Mesenteric fat pad (tissue), 1 donor: Measurements from ENCODE around the gene ZBTB43. TPM values are rescaled to one million over a fixed set of nuclear protein-coding genes. Genes with fewer than 3 reads are reported as not detected.
A peak's percentile ranks its signal among the peaks of the same experiment; 100 is the strongest.

Source experiments
- DNase-seq: peaks from one replicate; pipeline ENCODE4 v3.0.0-alpha.2; 2020; ENCODE audit warnings: low spot score
- long read RNA-seq: library from polyadenylated mRNA; unstranded; transcript quantifications from one replicate; pipeline ENCODE4 v2.0.0, GENCODE V29; 2020
- total RNA-seq: library from RNA; stranded (reverse); fragmentation: NEBNext Ultra II Directional; extraction: Animal tissue kit (Norgen Biotek cat#: 25700); gene quantifications from one replicate; pipeline ENCODE4 v1.2.1, GENCODE V29; 2021
- donor health status: DM: yes; HTN: yes; CAD: no.

Gene ZBTB43, protein sequence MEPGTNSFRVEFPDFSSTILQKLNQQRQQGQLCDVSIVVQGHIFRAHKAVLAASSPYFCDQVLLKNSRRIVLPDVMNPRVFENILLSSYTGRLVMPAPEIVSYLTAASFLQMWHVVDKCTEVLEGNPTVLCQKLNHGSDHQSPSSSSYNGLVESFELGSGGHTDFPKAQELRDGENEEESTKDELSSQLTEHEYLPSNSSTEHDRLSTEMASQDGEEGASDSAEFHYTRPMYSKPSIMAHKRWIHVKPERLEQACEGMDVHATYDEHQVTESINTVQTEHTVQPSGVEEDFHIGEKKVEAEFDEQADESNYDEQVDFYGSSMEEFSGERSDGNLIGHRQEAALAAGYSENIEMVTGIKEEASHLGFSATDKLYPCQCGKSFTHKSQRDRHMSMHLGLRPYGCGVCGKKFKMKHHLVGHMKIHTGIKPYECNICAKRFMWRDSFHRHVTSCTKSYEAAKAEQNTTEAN
- 20.9 TPM for total RNA-seq
- long read RNA-seq, full-length matches to known transcripts, result 66 of 68 reads
- long read RNA-seq, partial matches to known transcripts, result 0 of 68 reads
- long read RNA-seq, other reads (novel, unspliced or antisense), result 2 of 68 reads

DNA sequence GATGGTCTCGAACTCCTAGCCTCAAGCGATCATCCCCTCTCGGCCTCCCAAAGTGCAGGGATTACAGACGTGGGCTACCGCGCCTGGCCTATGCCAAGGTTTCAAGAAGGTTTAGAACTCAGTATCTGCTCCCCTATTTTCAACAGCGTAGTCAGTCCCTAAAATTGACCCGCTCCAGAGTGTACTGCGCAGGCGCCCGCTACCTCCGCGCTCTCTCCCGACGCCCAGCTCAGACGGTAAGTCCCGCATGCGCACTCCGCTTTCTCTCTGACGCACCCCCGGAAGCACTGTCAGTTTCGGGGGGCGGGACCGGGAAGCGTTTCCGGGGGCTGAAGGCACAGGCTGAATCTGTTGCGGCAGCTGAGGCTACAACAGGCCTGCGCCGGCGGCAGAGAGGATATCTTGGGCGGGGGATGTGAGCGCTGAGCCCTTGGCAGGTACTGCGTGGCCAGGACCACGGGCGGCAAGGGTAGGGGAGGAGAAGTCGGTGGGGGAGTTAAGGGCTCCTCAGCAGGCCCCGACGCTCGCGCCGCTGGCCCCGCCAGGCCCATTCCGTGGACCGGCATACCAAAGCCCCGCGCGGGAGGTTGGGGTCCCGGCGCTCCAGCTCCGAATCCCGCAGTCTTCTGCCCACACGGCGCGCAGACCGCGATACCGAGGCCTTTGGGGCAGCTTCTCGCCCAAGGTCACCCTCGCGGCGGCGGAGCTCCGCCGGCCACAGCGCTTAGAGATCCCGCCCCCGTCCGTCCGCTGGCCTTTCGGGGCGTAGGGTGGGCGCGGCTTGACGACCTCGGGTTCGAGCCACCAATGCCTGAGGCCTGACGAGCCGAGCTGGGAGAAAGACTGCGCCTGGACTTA, at the start of gene ZBTB43:
TSS of gene ZBTB43 (plus strand) at position 345 of the 858 bp plus-strand sequence. CDS start 27,470 bp downstream, outside the sequence.
- peak; percentile 99 for DNase-seq

DNA sequence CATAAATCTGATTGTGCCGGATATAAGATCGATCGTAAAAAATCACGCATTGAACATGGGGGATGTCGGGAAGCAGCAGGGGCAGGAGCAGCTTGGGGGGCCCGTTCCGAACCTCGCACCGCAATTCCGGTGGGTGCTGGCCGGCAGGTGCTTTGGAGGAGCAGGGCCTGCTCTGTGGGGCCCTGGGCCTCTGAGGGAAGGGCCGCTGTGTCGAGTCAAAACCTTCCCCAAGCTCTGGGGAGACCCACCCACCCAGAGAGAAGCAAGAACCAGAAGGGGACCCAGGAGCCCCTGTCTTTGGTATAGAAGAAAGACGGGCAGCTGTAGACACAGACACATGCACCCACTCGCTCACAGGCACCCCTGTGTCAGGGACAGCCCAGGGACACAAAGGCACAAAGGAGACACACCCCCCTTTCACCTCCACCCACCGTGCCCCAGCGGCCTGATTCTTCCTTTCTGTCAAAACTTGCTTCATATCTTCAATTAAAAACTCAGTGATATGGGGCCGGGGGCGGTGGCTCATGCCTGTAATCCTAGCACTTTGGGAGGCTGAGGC, 49.4 kb upstream of the ZBTB43 start:
- peak; percentile 74 for DNase-seq

GRCh38 chr9:126756238-126756637, 48.6 kb upstream of the ZBTB43 start:
- DNase-seq, result peak; percentile 14

DNA sequence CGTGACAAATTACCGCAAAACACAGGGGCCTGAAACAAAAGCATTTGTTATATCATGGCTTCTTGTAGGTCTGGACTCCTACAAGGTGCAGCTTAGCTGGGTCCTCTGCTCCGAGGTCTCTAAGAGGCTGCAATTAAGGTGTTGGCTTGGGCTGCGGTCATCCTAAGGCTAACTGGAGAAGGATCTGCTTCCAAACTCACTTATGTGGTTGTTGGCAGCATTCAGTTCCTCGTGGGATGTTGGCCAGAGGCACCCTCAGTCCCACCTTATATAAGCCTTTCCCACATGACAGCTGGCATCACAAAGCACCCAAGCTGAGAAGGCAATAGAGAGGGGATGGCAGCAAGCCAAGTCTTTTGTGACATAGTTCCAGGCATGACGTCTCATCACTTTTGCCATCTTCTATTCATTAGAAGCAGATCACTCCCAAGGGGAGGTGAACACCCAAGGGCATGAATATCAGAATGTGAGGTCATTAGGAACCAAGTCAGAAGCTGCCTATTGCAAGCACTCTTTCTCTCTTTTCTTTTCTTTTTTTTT, 47.9 kb upstream of the ZBTB43 start:
- DNase-seq, result peak; percentile 53

- DNase-seq, result peak; percentile 65
Measured at GRCh38 chr9:126758916-126759585, 45.8 kb upstream of the ZBTB43 start.

- DNase-seq, result peak; percentile 45
Measured at GRCh38 chr9:126761274-126761673, 43.6 kb upstream of the ZBTB43 start.

DNA sequence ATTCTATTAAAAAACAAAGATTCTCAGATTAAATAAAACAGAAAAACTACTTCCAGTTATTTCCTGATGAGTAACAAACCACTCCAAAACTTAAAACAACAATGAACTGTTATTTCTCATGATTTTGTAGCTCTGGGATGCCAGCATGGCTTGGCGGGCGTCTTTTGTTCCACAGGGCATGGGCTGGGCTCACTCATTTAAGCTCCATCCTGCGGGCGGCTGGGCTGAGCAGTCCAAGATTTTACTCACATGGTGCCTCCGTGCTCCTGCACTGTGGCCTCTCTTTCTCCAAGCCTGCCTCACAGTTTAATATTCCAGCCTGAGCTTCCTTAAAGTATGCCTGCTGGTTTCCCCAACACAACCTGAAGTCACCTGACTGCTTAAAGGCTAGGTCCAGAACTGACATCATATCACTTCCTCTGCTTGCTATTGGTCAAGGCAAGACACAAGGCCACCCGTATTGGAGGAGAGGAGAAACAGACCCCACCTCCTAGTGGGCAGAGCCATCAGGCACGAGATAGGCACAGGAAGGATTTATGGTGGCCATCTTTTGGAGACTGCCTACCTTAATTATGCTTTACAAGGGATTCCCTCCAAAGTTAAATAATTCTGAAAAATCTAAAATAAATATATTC, 41.6 kb upstream of the ZBTB43 start:
- peak; percentile 26 for DNase-seq

GRCh38 chr9:126773004-126773607, 31.7 kb upstream of the ZBTB43 start:
- DNase-seq, result peak; percentile 28

DNA sequence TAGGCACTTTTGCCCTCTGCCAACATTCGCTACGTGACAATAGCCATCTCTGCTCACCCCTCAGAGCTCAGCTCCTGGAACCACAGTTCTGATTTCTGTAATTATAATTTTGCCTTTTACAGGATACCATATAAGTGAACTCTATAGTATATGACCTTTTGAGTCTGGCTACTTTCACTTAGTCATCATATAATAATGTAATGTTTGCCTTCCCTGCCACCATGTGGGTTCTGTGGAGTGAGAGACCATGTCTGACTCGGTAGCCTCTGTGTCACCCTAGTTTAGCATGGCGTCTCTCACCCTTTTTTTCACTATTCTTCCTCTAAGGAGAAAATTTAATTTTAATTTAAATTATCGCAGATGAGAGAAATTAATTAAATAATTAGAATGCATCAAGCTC, 28.9 kb upstream of the ZBTB43 start:
- DNase-seq, result no peak

- peak; percentile 75 for DNase-seq
Measured at GRCh38 chr9:126777733-126778132, 27.1 kb upstream of the ZBTB43 start.

- no peak for DNase-seq
Measured at GRCh38 chr9:126778141-126778540, 26.7 kb upstream of the ZBTB43 start.

DNA sequence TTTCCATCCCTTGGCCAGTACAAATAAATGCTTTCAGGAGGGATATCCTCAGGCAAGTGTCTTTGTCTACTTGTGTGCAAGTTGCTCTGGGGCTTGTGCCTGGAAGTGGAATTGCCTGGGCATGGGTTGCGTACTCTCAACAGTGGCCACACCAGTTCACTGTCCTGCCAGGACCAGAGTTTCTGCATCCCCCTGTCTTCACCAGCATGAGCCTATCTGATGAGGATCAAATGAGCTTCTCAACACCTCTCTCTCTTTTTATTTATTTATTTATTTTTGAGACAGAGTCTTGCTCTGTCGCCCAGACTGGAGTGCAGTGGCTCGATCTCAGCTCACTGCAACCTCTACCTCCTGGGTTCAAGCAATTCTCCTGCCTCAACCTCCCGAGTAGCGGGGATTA, 26.1 kb upstream of the ZBTB43 start:
- DNase-seq, result peak; percentile 51

GRCh38 chr9:126781186-126782052, 23.4 kb upstream of the ZBTB43 start:
- DNase-seq, result peak; percentile 91

DNA sequence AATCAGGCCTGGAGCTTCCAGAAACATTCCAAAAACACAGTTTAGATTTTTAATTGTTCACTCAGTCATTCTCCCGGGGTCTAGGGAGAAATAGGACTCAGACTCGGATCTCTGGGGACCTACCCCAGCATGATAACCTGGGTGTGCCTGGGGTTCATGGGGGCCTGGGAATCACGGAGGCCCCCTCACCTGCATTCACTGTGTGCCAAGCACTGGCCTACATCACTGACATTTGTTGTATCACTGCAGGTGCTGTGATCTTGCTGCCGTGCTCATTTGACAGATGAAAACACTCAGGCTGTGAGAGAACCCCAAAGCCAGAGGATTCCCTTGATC, 22.8 kb upstream of the ZBTB43 start:
- DNase-seq, result peak; percentile 20

- DNase-seq, result no peak
Measured at GRCh38 chr9:126783949-126784348, 20.9 kb upstream of the ZBTB43 start.

GRCh38 chr9:126784401-126784800, 20.4 kb upstream of the ZBTB43 start:
- DNase-seq, result peak; percentile 26

- peak; percentile 12 for DNase-seq
Measured at GRCh38 chr9:126784841-126785240, 20.0 kb upstream of the ZBTB43 start.

GRCh38 chr9:126788046-126788445, 16.8 kb upstream of the ZBTB43 start:
- DNase-seq, result no peak
